H1 (cell line): ENCODE measurements around the gene DSE. TPM values are rescaled to one million over a fixed set of nuclear protein-coding genes. Genes with fewer than 3 reads are reported as not detected.

ENCODE experiments used
- ATF2 ChIP-seq: IDR thresholded peaks from 2 replicates; pipeline ENCODE4 v1.6.1; 2012; ENCODE audit warnings: low read length, inconsistent platforms
- BACH1 ChIP-seq: IDR thresholded peaks from 2 replicates; pipeline ENCODE4 v1.6.1; 2012; ENCODE audit warnings: low read length, improper control_type of control experiment
- POLR2AphosphoS5 ChIP-seq: IDR thresholded peaks from 2 replicates; pipeline ENCODE4 v1.6.1; 2011; ENCODE audit warnings: low read depth, low read length
- SP1 ChIP-seq: IDR thresholded peaks from 2 replicates; pipeline ENCODE4 v1.6.1; 2011; ENCODE audit warnings: low read depth, low read length
- TAF7 ChIP-seq: optimal IDR thresholded peaks from 2 replicates; pipeline ENCODE3; 2011; ENCODE audit warnings: low read depth, mild to moderate bottlenecking, inconsistent platforms, low read length, moderate library complexity, borderline replicate concordance
- USF2 ChIP-seq: IDR thresholded peaks from 2 replicates; pipeline ENCODE4 v1.6.1; 2011; ENCODE audit warnings: low read length, improper control_type of control experiment
- ZNF274 ChIP-seq: IDR thresholded peaks from 2 replicates; pipeline ENCODE4 v1.7.0; 2012; ENCODE audit warnings: low read length, borderline replicate concordance; ENCODE audit errors: extremely low read depth
- polyA plus RNA-seq, 7 experiments: library from polyadenylated mRNA; depleted of rRNA in 3 of 7; stranded (reverse) in 5 of 7; unstranded in 2 of 7; fragments of >200 nt in 5 of 7; fragments of 200-250 nt in 2 of 7; gene quantifications; 1 replicate in 5 of 7; 2 replicates in 1 of 7; 4 replicates in 1 of 7; pipeline versions ENCODE4 v1.2.1 to v1.2.3, GENCODE V29; 2011 to 2013; ENCODE audit warnings: missing spikeins in 2 of 7, mixed read lengths in 2 of 7
- total RNA-seq: library from RNA; stranded (reverse); fragmentation: NEBNext Ultra II Directional; extraction: Animal tissue kit (Norgen Biotek cat#: 25700); gene quantifications from 2 replicates; pipeline ENCODE4 v1.2.1, GENCODE V29; 2021
- TF ChIP-seq, protein P1 (sequence below), 3 experiments: IDR thresholded peaks; 1 replicate in 2 of 3; 2 replicates in 1 of 3; pipeline versions ENCODE4 v1.5.1 to v1.6.1; 2011; ENCODE audit warnings: low read length in 3 of 3, mild to moderate bottlenecking in 3 of 3, inconsistent platforms in 2 of 3, low read depth in 1 of 3, moderate library complexity in 1 of 3; ENCODE audit not compliant: insufficient read depth in 1 of 3; ENCODE audit errors: control extremely low read depth in 1 of 3

The DSE gene
- total and polyA plus RNA-seq, 2 of the 8 experiments (the other 6 are each of a cell fraction or from before 2014, with no cell fraction given) = 32.5 to 94.4 TPM

- TF ChIP-seq ATF2 (no peak), POLR2AphosphoS5 (0 out of 2 replicates have a peak, but pooled peaks have one; percentile 18), ZNF274 (no peak), BACH1 (peak; percentile 77), TAF7 (peak; percentile 58), SP1 (no peak), USF2 (no peak)
- TF ChIP-seq, protein P1, sequence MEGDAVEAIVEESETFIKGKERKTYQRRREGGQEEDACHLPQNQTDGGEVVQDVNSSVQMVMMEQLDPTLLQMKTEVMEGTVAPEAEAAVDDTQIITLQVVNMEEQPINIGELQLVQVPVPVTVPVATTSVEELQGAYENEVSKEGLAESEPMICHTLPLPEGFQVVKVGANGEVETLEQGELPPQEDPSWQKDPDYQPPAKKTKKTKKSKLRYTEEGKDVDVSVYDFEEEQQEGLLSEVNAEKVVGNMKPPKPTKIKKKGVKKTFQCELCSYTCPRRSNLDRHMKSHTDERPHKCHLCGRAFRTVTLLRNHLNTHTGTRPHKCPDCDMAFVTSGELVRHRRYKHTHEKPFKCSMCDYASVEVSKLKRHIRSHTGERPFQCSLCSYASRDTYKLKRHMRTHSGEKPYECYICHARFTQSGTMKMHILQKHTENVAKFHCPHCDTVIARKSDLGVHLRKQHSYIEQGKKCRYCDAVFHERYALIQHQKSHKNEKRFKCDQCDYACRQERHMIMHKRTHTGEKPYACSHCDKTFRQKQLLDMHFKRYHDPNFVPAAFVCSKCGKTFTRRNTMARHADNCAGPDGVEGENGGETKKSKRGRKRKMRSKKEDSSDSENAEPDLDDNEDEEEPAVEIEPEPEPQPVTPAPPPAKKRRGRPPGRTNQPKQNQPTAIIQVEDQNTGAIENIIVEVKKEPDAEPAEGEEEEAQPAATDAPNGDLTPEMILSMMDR (IDR thresholded peaks at IDR 0.05; ENCODE audit: control extremely low read depth in 1 of 3, insufficient read depth in 1 of 3, low read depth in 1 of 3, low read length in 3 of 3) = peak in 1 of 3 experiments; percentile 11; a peak in 1 of 4 replicates
Observed at GRCh38 chr6:116461932-116462885, 91.5 kb downstream of the DSE start (continued).
